G401.6 (cell line): Measurements from ENCODE around the gene HOXA3.
A peak's percentile ranks its signal among the peaks of the same experiment; 100 is the strongest.

ENCODE experiments used
- FAIRE-seq: peaks from 2 replicates; lab custom pipeline; 2012; peaks lifted over from hg19 to GRCh38; lab: Jason Lieb, UNC

HOXA3 gene

GRCh38 chr7:27088002-27088922 is 64.1 kb downstream of the HOXA3 start:
- peak; percentile 58 for FAIRE-seq

GRCh38 chr7:27083646-27084045 is 68.7 kb downstream of the HOXA3 start:
- no peak for FAIRE-seq

GRCh38 chr7:27082171-27082570 is 70.2 kb downstream of the HOXA3 start:
- no peak for FAIRE-seq

- no peak for FAIRE-seq
Observed at GRCh38 chr7:27080844-27081436, 71.4 kb downstream of the HOXA3 start.

- FAIRE-seq = no peak
Observed at GRCh38 chr7:27079234-27079975, 73.0 kb downstream of the HOXA3 start.

- no peak for FAIRE-seq
Observed at GRCh38 chr7:27078616-27079233, 73.7 kb downstream of the HOXA3 start.

- no peak for FAIRE-seq
Observed at GRCh38 chr7:27073076-27073475, 79.3 kb downstream of the HOXA3 start.

GRCh38 chr7:27071622-27072390 is 80.6 kb downstream of the HOXA3 start:
- FAIRE-seq = peak; percentile 49

GRCh38 chr7:27068259-27068658 is 84.1 kb downstream of the HOXA3 start:
- no peak for FAIRE-seq

GRCh38 chr7:27066148-27066547 is 86.2 kb downstream of the HOXA3 start:
- FAIRE-seq = no peak

- FAIRE-seq = no peak
Observed at GRCh38 chr7:27065709-27066108, 86.7 kb downstream of the HOXA3 start.

- FAIRE-seq = peak; percentile 39
Observed at GRCh38 chr7:27064661-27065060, 87.7 kb downstream of the HOXA3 start.

- FAIRE-seq = no peak
Observed at GRCh38 chr7:27064159-27064558, 88.2 kb downstream of the HOXA3 start.

- FAIRE-seq = no peak
Observed at GRCh38 chr7:27062946-27063345, 89.4 kb downstream of the HOXA3 start.
